ENCODE measurements around the gene PRELID2.

The PRELID2 gene

DNA sequence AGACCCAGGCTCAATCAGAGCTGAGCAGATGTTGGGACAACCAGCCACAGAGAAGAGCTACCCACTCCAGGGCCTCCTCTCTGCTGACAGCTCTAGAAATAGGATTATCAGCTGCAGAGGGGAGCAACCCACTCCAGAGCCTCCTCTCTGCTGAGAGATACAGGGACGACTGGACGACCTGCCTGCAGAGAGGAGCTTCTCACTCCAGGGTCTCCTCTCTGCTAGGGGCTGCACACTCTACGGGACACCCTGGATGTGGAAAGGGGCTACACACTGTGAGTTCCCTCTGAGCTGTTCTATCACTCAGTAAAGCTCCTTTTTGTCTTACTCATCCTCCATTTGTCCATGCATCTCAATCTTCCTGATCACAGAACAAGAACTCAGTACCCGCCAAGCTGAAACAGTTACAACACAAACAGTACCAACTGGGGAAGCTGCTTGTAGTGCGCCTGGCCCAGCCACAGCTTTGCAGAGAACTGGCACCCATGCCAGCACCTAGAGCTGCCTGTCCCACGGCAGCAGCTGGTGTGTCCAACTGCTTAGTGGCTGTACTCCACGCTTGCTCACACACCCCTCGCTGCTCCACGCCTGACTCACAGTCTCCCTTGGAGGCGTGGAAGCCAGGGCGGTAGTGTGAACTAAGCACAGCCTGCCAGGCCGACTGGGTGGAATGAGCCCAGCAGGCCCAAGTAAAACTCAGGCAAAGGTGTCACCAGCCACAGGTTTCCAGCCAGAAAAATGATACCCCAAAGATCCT, 56.8 kb downstream of the PRELID2 start:
- TF ChIP-seq, protein P1, sequence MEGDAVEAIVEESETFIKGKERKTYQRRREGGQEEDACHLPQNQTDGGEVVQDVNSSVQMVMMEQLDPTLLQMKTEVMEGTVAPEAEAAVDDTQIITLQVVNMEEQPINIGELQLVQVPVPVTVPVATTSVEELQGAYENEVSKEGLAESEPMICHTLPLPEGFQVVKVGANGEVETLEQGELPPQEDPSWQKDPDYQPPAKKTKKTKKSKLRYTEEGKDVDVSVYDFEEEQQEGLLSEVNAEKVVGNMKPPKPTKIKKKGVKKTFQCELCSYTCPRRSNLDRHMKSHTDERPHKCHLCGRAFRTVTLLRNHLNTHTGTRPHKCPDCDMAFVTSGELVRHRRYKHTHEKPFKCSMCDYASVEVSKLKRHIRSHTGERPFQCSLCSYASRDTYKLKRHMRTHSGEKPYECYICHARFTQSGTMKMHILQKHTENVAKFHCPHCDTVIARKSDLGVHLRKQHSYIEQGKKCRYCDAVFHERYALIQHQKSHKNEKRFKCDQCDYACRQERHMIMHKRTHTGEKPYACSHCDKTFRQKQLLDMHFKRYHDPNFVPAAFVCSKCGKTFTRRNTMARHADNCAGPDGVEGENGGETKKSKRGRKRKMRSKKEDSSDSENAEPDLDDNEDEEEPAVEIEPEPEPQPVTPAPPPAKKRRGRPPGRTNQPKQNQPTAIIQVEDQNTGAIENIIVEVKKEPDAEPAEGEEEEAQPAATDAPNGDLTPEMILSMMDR (conservative IDR thresholded peaks at IDR 0.05): no peak
- no peak for TF ChIP-seq ZFX (IDR thresholded peaks at IDR 0.05)
- H3K27ac ChIP-seq: no peak overlapping the region

DNA sequence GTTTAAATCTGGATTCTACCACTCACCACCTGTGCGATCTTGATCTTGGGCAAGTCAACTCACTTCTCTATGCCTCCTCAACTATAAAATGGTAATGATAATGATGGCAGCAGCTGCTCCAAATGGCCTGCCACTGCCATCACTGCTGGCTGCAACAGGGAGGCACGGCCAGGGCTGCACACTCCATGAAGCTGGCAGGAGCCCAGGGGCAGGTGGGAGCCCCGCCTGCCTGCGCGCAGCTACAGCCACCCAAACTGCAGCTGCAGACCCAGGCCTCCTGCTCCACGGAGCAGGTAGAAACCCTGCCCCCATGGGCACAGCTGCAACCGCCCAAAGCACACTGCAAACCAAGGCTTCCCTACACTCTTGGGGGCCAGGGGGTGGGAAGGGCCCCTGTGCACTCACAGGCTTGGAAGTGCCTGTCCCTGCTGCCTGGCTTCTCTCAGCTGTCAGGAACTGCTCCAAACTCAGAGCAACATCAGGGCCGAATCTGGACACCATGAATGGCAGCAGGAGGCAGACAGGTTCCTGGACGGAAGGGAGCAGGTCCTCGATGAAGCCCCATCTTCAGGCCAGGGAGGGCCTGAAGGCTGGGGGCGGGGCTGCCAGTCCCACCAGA, 57.6 kb downstream of the PRELID2 start:
- no peak overlapping the region for H3K27ac ChIP-seq
- TF ChIP-seq, protein P1 (conservative IDR thresholded peaks at IDR 0.05): no peak

DNA sequence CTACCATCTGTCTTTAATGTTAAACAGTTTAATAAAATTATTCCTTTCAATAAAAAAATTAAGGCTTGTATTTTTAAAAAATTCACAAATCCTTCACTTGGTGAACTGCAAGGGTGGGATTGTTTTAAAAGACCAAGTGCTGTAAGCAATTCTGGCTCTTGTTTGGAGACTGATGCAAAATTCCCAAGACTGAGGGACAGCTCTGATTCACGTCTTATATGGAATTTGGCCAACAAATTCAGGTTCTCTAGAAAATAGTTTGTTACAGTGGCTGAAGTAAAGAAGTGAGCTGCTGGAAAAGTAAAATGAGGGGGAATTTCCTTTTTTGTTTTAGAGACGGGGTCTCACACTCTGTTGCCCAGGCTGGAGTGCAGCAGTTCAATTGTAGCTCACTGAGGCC, 58.3 kb downstream of the PRELID2 start:
- H3K27ac ChIP-seq: no peak overlapping the region
- TF ChIP-seq ZFX (IDR thresholded peaks at IDR 0.05): no peak
- TF ChIP-seq, protein P1 (conservative IDR thresholded peaks at IDR 0.05): no peak

DNA sequence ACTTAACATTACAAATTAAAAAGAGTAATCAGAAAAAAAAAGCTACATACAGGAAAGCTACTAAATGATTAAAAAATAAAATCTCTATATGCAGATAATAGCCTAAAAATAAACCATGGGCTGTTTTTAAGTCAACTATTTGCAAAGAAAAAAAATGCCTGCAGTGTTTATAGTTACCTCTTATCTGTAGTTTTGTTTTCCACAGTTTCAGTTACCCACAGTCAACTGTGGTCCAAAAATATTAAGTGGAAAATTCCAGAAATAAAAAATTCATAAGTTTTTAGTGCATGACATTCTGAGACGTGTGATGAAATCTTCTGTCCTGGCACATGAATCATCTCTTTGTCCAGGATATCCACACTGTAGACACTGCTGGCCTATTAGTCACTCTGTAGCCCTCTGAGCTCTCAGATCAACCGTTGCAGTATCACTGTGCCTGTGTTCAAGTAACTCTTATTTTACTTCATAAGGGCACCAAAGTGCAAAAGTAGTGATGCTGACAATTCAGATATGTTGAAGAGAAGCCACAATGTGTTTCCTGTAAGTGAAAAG, 59.2 kb downstream of the PRELID2 start:
- TF ChIP-seq, protein P1 (conservative IDR thresholded peaks at IDR 0.05): no peak
- TF ChIP-seq ZFX (IDR thresholded peaks at IDR 0.05): no peak
- no peak overlapping the region for H3K27ac ChIP-seq

DNA sequence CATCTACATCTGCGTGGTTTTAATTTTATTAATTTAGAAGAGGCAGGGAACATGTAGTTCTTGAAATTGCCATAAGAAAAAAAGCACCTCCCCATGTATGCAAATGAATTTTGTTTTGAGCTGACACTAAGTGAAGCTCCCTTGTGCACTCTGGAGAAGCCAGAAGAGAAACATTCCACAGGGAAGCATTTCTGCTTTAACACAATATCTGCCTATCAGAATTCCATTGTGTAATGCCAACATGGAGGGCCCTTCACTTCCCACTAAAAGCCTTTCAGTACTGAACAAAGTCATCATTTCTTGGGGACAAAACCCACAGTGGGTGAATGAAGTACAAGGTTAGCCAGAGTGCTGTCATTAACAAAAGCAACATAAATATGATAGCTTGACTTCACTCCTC, 59.7 kb downstream of the PRELID2 start:
- no peak for TF ChIP-seq ZFX (IDR thresholded peaks at IDR 0.05)
- TF ChIP-seq, protein P1 (conservative IDR thresholded peaks at IDR 0.05): no peak
- H3K27ac ChIP-seq: no peak overlapping the region

DNA sequence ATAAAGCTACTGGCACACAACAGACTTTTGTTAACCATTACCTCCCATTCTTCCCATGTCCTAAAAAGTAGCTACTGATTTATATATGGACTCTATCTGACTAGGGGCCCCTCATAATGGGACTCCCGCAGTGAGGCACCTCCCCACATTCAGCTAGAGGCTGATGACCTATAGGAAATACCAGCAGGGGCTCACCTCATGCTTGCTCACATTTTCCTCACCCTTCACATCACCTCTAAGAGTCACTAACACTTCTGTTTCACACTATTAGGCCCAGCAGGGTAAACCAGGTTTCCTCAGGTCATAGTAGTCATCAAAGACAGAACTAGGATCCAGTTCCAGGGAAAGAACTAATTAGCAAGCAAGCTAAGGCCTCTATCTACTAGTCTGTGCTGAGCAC, 60.7 kb downstream of the PRELID2 start:
- H3K27ac ChIP-seq: no peak overlapping the region
- no peak for TF ChIP-seq ZFX (IDR thresholded peaks at IDR 0.05)
- TF ChIP-seq, protein P1 (conservative IDR thresholded peaks at IDR 0.05): no peak

DNA sequence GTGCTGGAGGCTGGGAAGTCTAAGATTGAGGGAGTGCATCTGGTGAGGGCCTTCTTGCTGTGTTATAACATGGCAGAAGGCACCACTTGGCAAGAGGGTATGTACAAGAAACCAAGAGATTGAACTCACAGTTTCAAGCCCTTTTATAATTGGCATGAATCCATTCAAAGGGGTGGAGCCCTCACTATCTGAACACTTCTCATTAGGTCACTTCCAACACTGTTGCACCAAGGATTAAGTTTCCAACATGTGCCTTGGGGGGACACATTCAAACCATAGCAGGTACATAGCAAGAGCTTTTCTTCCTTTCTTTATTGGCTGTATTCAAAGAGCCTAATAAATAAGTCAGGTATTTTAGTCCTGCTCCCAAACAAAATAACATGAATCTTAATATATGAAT, 62.7 kb downstream of the PRELID2 start:
- TF ChIP-seq, protein P1 (conservative IDR thresholded peaks at IDR 0.05): no peak
- TF ChIP-seq ZFX (IDR thresholded peaks at IDR 0.05): no peak
- H3K27ac ChIP-seq: no peak overlapping the region
